SJCRH30 (cell line): ENCODE data around the gene MARK2. TPM values are rescaled to one million over a fixed set of nuclear protein-coding genes. Genes with fewer than 3 reads are reported as not detected.

Source experiments
- DNase-seq, 2 experiments: peaks; one replicate each; pipeline ENCODE4 v3.0.0-alpha.2; 2015 to 2020
- H3K27ac ChIP-seq: fragments of 250-450 bp; sonication (Bioruptor Pico); 2 replicates; pipeline ENCODE4 v1.5.1; 2020; ENCODE audit warnings: mild to moderate bottlenecking, moderate library complexity
- H3K27me3 ChIP-seq: fragments of 250-450 bp; sonication (Bioruptor Pico); 2 replicates; pipeline ENCODE4 v1.5.1; 2020; ENCODE audit warnings: mild to moderate bottlenecking, moderate library complexity
- H3K36me3 ChIP-seq: fragments of 250-450 bp; sonication (Bioruptor Pico); 2 replicates; pipeline ENCODE4 v1.5.1; 2020; ENCODE audit warnings: mild to moderate bottlenecking, moderate library complexity
- H3K4me1 ChIP-seq: fragments of 250-450 bp; sonication (Bioruptor Pico); 2 replicates; pipeline ENCODE4 v1.5.1; 2020; ENCODE audit warnings: mild to moderate bottlenecking, moderate library complexity
- H3K4me3 ChIP-seq: fragments of 250-450 bp; sonication (Bioruptor Pico); 2 replicates; pipeline ENCODE4 v1.5.1; 2020; ENCODE audit warnings: mild to moderate bottlenecking, moderate library complexity
- H3K9me3 ChIP-seq: fragments of 250-450 bp; sonication (Bioruptor Pico); replicated peaks from 2 replicates; pipeline ENCODE4 v1.5.1; 2020; ENCODE audit warnings: mild to moderate bottlenecking, moderate library complexity
- total RNA-seq: library from RNA; depleted of rRNA; stranded (reverse); fragments of >200 nt; shearing (Covaris generic); gene quantifications from 2 replicates; pipeline ENCODE4 v1.2.3, GENCODE V29; 2014

Gene MARK2
- total RNA-seq, 1 experiment from 2014 or later: 23.4 TPM

- Histone ChIP-seq H3K4me3 (no peak overlapping the region), H3K27me3 (no peaks in the 10 kb centered on the region), H3K9me3 (no peaks in the 10 kb centered on the region), H3K4me1 (no peaks in the 10 kb centered on the region), H3K36me3 (no peaks in the 10 kb centered on the region; the same call in 1 of the 2 replicates), H3K27ac (no peak overlapping the region)
- no peak for DNase-seq
These were observed 71.8 kb downstream of the MARK2 start for GRCh38 chr11:63910675-63911074.

DNA sequence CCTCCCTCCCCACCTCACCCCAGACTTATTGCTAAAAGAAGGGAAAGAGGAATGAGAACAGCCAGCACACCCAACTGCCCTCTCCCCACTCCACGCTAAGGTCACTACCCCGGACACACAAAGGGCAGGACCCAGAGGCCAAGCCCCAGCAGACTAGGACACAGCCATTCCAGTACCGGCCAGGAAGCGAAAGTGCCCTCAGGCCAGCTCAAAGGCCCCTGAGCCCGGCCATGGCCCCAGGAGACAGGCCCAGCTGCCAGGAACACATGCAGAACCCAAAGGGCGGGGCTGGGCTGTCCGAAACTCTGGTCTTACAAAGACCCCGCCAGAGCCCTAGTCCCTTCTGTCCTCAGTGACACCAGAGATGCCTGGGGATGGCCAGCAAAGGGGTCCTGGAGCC is 72.5 kb downstream of the MARK2 start:
- Histone ChIP-seq H3K27me3 (no peaks in the 10 kb centered on the region), H3K36me3 (no peaks in the 10 kb centered on the region; the same call in 1 of the 2 replicates), H3K27ac (no peak overlapping the region), H3K4me3 (no peak overlapping the region), H3K4me1 (no peaks in the 10 kb centered on the region), H3K9me3 (no peaks in the 10 kb centered on the region)
- DNase-seq: peak in 1 of 2 experiments; percentile 36

DNA sequence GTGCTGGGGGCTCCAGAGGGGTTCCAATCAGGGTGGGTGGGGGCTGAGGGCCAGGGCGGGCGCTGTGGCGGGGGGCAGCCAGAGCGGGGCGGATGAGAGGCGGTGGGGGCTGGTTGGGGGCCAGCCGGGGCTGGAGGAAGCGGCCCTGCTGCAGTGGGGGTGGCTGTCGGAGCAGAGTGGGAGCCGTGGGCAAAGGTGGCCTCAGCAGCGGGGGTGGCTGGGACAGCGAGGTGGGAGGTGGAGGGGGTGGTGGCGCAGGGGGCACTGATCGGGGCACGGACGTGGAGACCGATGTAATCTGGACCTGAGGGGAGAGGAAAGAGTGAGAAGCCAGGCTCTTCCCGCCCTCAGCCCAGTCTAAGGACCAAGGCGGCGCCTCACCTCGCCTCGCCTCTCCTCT is 73.0 kb downstream of the MARK2 start:
- no peaks in the 10 kb centered on the region for H3K27me3 ChIP-seq
- H3K27ac ChIP-seq: no peak overlapping the region
- DNase-seq: no peak
- no peaks in the 10 kb centered on the region; the same call in 1 of the 2 replicates for H3K36me3 ChIP-seq
- H3K4me1 ChIP-seq: no peaks in the 10 kb centered on the region
- no peak overlapping the region for H3K4me3 ChIP-seq
- no peaks in the 10 kb centered on the region for H3K9me3 ChIP-seq

GRCh38 chr11:63912678-63913077 is 73.8 kb downstream of the MARK2 start:
- no peak for DNase-seq

GRCh38 chr11:63913866-63914830 is 75.2 kb downstream of the MARK2 start:
- Histone ChIP-seq H3K4me1 (peaks cover 11% of the 10 kb centered on the region), H3K27me3 (no peaks in the 10 kb centered on the region), H3K27ac (no peak overlapping the region), H3K4me3 (no peak overlapping the region), H3K36me3 (no peaks in the 10 kb centered on the region; the same call in 1 of the 2 replicates), H3K9me3 (no peaks in the 10 kb centered on the region)
- DNase-seq: no peak

More at GRCh38 chr11:63912678-63913077, 73.8 kb downstream of the MARK2 start:
- Histone ChIP-seq H3K27ac (no peak overlapping the region), H3K9me3 (no peaks in the 10 kb centered on the region), H3K4me1 (peaks cover 2% of the 10 kb centered on the region), H3K4me3 (no peak overlapping the region), H3K27me3 (no peaks in the 10 kb centered on the region), H3K36me3 (no peaks in the 10 kb centered on the region; the same call in 1 of the 2 replicates)

DNA sequence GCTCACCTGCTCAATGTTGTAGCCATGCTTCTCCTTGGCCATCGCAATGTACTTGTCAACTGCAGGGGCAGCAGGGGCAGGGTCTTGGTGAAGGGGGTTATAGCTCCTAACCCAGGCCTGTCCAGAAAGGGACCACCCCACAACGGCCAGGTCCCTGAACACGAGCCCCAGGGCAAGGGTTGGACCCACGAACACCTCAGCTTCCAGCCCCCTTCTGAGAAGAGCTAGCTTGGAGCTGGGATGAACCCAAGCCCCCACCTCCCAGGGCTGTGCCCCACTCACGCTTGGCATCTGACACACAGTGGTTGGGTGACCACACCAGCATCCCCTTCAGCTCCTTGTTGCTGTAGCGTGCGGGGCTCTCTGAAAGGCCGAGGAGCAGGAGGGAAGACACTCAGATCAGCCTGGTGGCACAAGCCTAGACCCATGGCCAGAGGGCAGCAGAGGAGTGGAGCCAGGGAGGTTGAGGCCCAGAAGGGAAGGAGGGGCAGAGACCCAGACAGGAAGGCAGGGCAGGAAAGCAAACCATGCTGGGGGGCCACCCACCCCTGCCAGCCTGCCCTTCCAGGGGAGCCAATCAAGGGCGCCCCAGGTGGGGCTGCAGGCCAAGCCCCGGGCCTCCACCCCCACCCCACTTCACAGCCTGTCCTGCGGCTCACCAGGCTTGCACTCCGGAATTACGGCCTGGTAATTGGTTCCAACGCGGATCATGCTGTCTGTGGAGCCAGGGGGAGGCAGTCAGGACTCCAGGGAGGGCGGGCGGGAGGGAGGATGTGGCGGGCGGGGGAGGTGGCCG is 76.2 kb downstream of the MARK2 start:
- H3K27ac ChIP-seq: no peak overlapping the region
- H3K4me1 ChIP-seq: peaks cover 11% of the 10 kb centered on the region
- H3K4me3 ChIP-seq: no peak overlapping the region
- H3K27me3 ChIP-seq: no peaks in the 10 kb centered on the region
- no peaks in the 10 kb centered on the region for H3K9me3 ChIP-seq
- DNase-seq: no peak
- H3K36me3 ChIP-seq: no peaks in the 10 kb centered on the region; the same call in 1 of the 2 replicates

- DNase-seq: peak; percentile 82 to 88
- peaks cover 11% of the 10 kb centered on the region for H3K4me1 ChIP-seq
- H3K27ac ChIP-seq: no peak overlapping the region; the same call in 1 of the 2 replicates
These were observed 77.3 kb downstream of the MARK2 start for GRCh38 chr11:63915961-63916836.

DNA sequence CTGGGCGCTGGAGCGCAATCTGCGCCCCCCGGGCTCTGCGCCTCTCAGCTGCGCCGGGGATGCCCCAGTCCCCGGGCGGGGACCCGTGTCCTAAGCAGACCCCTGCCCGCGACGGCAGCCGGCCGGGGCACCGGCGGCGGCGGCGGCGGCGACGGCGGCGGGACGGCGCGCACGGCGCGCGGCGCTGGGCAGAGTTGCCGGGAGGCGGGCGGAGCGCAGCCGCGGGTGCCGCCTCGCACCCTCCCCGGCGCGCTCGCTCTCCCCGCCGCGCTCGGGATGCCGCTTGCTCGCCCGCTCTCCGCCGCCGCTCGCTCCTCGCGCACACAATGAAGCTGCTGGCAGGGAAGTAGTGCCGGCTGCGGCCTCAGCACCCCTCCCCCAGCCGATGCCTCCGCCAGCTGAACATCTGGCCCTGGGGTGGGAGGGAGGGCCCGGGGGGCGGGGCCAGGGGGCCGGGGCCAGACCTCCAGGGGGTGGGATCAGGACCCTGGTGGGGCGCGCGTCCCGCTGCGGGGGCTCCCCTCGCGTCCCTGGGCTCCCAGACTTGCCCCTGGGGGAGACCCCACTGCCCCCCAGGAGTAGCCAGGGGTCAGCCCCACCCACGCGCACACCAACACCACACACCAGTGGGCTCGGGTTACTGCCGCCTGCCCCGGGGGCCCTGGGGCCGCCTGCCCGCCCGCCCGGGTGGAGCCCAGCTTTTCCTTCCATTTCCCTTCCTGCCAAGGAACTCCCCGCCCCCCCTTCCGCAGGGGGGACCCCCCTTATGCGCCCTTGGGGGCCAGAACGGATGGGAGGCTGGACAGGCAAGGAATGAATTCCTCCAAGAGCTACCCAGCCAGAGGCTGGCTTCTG is 78.2 kb downstream of the MARK2 start, which contains the start of gene RCOR2:
RCOR2 (minus strand) TSS at position 328 of the 855 bp plus-strand sequence. CDS start 708 bp downstream, outside the sequence.
- peak within 1 kb of the TSS; percentile 89 for H3K27ac ChIP-seq
- no peaks in the 10 kb centered on the region for H3K27me3 ChIP-seq
- H3K4me1 ChIP-seq: peaks cover 11% of the 10 kb centered on the region
- DNase-seq: peak; percentile 89 to 90
- no peaks in the 10 kb centered on the region; the same call in 1 of the 2 replicates for H3K36me3 ChIP-seq
- H3K4me3 ChIP-seq: peak within 1 kb of the TSS; percentile 73
- no peaks in the 10 kb centered on the region for H3K9me3 ChIP-seq

More at GRCh38 chr11:63915961-63916836, 77.3 kb downstream of the MARK2 start:
- Histone ChIP-seq H3K4me3 (peak overlapping the region; percentile 73), H3K36me3 (no peaks in the 10 kb centered on the region; the same call in 1 of the 2 replicates), H3K9me3 (no peaks in the 10 kb centered on the region), H3K27me3 (no peaks in the 10 kb centered on the region)

GRCh38 chr11:63917692-63918506 is 79.0 kb downstream of the MARK2 start:
- H3K27ac ChIP-seq: peak overlapping the region; percentile 89
- H3K4me3 ChIP-seq: peak overlapping the region; percentile 73
- no peaks in the 10 kb centered on the region; the same call in 1 of the 2 replicates for H3K36me3 ChIP-seq
- H3K4me1 ChIP-seq: peaks cover 11% of the 10 kb centered on the region
- no peaks in the 10 kb centered on the region for H3K27me3 ChIP-seq
- no peaks in the 10 kb centered on the region for H3K9me3 ChIP-seq
- peak; percentile 84 to 88 for DNase-seq

GRCh38 chr11:63918507-63919191 is 79.7 kb downstream of the MARK2 start:
- Histone ChIP-seq H3K36me3 (no peaks in the 10 kb centered on the region; the same call in 1 of the 2 replicates), H3K27me3 (no peaks in the 10 kb centered on the region), H3K4me3 (peak overlapping the region; percentile 73), H3K4me1 (peaks cover 11% of the 10 kb centered on the region), H3K27ac (peak overlapping the region; percentile 89), H3K9me3 (no peaks in the 10 kb centered on the region)
- DNase-seq: peak; percentile 70 to 79

DNA sequence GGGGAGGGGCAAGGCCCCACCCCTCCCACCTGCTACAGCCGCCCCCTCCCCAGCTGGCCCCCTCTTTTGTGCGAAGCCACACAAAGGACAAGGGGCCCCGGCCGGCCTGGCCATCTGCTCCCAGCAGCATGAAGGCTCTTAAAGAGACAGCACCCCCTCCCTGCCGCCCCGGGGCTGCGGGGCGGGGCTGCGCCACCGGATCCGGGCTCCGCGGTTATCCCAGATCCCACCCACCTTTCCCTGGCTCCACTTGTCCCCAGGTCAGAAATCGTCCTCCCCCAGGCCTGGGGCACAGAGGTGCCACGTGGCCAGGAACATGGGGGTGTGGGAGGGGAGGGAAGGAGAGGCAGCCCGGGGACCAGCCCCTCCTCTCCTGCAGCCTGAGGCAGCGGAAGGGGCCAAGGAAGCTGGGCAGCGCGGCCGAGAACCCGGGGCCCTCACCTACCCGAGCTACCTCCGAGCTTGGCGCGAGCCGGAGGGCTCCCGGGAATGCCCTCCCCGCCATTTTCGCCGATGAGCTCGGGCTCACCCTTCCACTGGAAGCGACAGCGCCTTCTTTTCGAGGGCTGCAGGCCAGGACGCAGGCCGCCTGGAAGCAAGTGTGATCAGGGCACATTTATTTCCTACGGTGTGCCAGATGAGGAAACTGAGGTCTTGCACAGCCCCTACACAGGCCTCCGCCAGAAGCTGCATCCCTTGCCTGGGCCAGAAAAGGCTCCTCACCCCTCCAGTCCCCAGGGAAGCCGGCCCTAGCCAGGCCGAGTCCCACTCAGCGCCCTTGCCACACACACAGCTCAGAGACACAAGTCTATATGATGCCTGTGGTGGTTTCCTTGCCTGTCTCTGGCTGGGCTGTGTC is 80.6 kb downstream of the MARK2 start:
- peak; percentile 94 to 95 for DNase-seq
- no peaks in the 10 kb centered on the region for H3K9me3 ChIP-seq
- H3K4me3 ChIP-seq: peak overlapping the region; percentile 73
- peak overlapping the region; percentile 89 for H3K27ac ChIP-seq
- peaks cover 11% of the 10 kb centered on the region for H3K4me1 ChIP-seq
- H3K27me3 ChIP-seq: no peaks in the 10 kb centered on the region
- H3K36me3 ChIP-seq: no peaks in the 10 kb centered on the region
